Left lung (tissue), 10 donors: ENCODE results near the gene HDGF. TPM values are rescaled to one million over a fixed set of nuclear protein-coding genes. Genes with fewer than 3 reads are reported as not detected.
A peak's percentile ranks its signal among the peaks of the same experiment; 100 is the strongest.

ENCODE experiments used
- ATAC-seq: fragments of 200-7000 bp; cut with Tn5 transposase; one replicate; pipeline ENCODE4 v1.9.1; 2020; ENCODE audit warnings: moderate library complexity
- DNase-seq, 4 donors: peaks; one replicate each; pipeline ENCODE4 v3.0.0-alpha.2; 2013 to 2020
- H3K27ac ChIP-seq, 2 donors: fragments of 200-600 bp; sonication (generic) in 1 of 2; one replicate each; pipeline versions ENCODE4 v1.5.0 to v1.8.0; 2020 to 2021
- H3K27me3 ChIP-seq, 2 donors: fragments of 200-600 bp; sonication (generic) in 1 of 2; one replicate each; pipeline versions ENCODE4 v1.5.0 to v1.8.0; 2020 to 2021
- H3K36me3 ChIP-seq, 2 donors: fragments of 200-600 bp; sonication (generic) in 1 of 2; one replicate each; pipeline versions ENCODE4 v1.5.0 to v1.8.0; 2020 to 2021
- H3K4me1 ChIP-seq, 2 donors: fragments of 200-600 bp; one replicate each; pipeline ENCODE4 v1.8.0; 2021
- H3K4me3 ChIP-seq, 2 donors: fragments of 200-600 bp; sonication (generic) in 1 of 2; one replicate each; pipeline versions ENCODE4 v1.5.0 to v1.8.0; 2020 to 2021; ENCODE audit warnings: mild to moderate bottlenecking in 1 of 2
- H3K9me3 ChIP-seq, 2 donors: fragments of 200-600 bp; sonication (generic) in 1 of 2; one replicate each; pipeline versions ENCODE4 v1.5.0 to v1.8.0; 2020 to 2021
- intact Hi-C, 2 donors: fragments of 100-400 bp; cut with DNase I; formaldehyde crosslinking; loops; one replicate each; pipeline versions ENCODE4 v1.11.2 to v1.14.2; 2022
- polyA plus RNA-seq, 6 donors: library from polyadenylated mRNA; unstranded; fragments of 120-200 nt; gene quantifications; one replicate each; pipeline ENCODE4 v1.2.1, GENCODE V29; 2013; ENCODE audit not compliant: insufficient read length in 6 of 6
- total RNA-seq, 2 donors: library from RNA; stranded (reverse); fragmentation: NEBNext Ultra II Directional; extraction: Animal tissue kit (Norgen Biotek cat#: 25700); gene quantifications; one replicate each; pipeline ENCODE4 v1.2.1, GENCODE V29; 2021
- TF ChIP-seq, protein P1 (sequence below), 2 donors: fragments of 200-600 bp; sonication (generic) in 1 of 2; IDR thresholded peaks; one replicate each; pipeline versions ENCODE4 v1.5.0 to v1.8.0; 2021; ENCODE audit warnings: antibody characterized with exemption in 2 of 2
- donor health status: DM: no; HTN: yes; CAD: no.
- donor health status: DM: no; HTN: no; CAD: no.

Gene HDGF
- total and polyA plus RNA-seq, 8 donors = 139 to 260 (median 229) TPM

GRCh38 chr1:156773607-156774006 lies 22.1 kb upstream of the HDGF start:
- TF ChIP-seq, protein P1, sequence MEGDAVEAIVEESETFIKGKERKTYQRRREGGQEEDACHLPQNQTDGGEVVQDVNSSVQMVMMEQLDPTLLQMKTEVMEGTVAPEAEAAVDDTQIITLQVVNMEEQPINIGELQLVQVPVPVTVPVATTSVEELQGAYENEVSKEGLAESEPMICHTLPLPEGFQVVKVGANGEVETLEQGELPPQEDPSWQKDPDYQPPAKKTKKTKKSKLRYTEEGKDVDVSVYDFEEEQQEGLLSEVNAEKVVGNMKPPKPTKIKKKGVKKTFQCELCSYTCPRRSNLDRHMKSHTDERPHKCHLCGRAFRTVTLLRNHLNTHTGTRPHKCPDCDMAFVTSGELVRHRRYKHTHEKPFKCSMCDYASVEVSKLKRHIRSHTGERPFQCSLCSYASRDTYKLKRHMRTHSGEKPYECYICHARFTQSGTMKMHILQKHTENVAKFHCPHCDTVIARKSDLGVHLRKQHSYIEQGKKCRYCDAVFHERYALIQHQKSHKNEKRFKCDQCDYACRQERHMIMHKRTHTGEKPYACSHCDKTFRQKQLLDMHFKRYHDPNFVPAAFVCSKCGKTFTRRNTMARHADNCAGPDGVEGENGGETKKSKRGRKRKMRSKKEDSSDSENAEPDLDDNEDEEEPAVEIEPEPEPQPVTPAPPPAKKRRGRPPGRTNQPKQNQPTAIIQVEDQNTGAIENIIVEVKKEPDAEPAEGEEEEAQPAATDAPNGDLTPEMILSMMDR (IDR thresholded peaks at IDR 0.05) = no peak
- no peaks in the 10 kb centered on the region for H3K9me3 ChIP-seq
- H3K27ac ChIP-seq = no peak overlapping the region
- no peak for ATAC-seq
- DNase-seq = no peak
- no peaks in the 10 kb centered on the region for H3K27me3 ChIP-seq
- H3K36me3 ChIP-seq = peaks cover 0 to 22% of the 10 kb centered on the region in 2 donors
- no peak overlapping the region for H3K4me3 ChIP-seq
- intact Hi-C loops = loop anchor here in 1 of 2 donors (5.0 kb wide), 1 partner anchor 36 kb away; no protein-coding TSS in a partner anchor
- peaks cover 18 to 58% of the 10 kb centered on the region in 2 donors for H3K4me1 ChIP-seq

DNA sequence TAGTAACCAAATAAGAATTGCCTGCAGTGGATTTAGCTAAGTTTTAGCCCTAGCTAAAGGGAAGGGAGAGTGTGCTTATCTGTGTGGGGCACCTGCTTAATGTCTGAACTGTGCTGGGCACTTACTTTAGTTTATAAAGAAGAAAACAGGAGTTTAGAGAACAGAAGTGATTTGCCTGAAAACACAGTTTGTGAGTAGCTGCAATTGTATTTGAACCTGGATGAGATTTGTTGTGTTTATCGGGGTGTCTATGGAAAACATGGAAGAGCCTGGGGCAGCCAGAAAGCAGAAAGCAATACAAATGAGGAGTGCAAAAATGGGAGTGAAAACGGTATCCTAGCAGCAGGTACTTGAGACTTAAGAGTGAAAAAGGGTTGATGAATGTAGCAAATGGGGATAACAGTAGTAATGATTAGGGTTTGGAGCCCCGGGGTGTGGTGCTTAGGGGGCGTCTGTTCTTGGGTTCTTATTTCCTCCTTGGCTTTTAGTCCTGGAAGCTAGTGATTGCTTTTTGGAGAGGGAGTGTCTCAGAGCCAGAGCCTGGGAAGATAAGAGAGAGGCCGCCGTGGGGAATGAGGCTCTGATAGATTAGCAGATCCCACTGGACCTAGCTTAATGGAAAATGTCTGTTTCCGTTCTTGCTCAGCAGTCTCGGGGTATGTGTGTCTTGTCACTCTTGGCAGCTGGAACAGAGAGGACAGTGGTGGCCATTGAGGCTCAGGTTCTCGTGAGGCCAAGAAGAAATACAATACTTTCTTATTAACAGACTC lies 21.4 kb upstream of the HDGF start:
- no peak overlapping the region for H3K27ac ChIP-seq
- H3K9me3 ChIP-seq = no peaks in the 10 kb centered on the region
- H3K36me3 ChIP-seq = peaks cover 0 to 22% of the 10 kb centered on the region in 2 donors
- ATAC-seq = no peak
- intact Hi-C loops = loop anchor here in 1 of 2 donors (5.0 kb wide), 1 partner anchor 36 kb away; no protein-coding TSS in a partner anchor
- H3K4me3 ChIP-seq = no peak overlapping the region
- TF ChIP-seq, protein P1 (IDR thresholded peaks at IDR 0.05) = no peak
- DNase-seq = no peak
- peaks cover 20 to 64% of the 10 kb centered on the region in 2 donors for H3K4me1 ChIP-seq
- H3K27me3 ChIP-seq = no peaks in the 10 kb centered on the region

DNA sequence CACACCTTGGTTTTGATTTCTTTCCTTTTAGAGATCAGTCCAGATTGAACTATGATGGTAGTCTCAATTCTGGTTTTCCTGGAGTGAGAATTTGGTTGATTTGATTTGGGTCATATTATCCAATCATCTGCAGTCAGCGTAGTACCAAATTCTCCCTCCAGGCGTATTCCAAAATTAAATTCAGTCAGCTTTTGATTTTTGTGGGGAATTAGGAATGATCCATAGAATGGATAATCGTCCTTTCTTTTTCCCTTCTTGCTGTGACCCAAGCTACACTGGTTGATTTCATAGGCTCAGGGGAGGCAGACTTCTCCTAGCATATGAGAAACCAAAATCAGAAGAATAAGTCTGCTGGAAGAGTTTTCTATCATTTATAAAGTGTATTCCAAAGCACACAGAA lies 20.7 kb upstream of the HDGF start:
- H3K36me3 ChIP-seq = peaks cover 0 to 22% of the 10 kb centered on the region in 2 donors
- H3K4me1 ChIP-seq = peaks cover 16 to 58% of the 10 kb centered on the region in 2 donors
- DNase-seq (no peak), ATAC-seq (no peak)
- no peaks in the 10 kb centered on the region for H3K27me3 ChIP-seq
- TF ChIP-seq, protein P1 (IDR thresholded peaks at IDR 0.05) = no peak
- no peak overlapping the region for H3K4me3 ChIP-seq
- no peak overlapping the region for H3K27ac ChIP-seq
- intact Hi-C loops = loop anchor here in 1 of 2 donors (5.0 kb wide), 1 partner anchor 35 kb away; no protein-coding TSS in a partner anchor
- H3K9me3 ChIP-seq = no peaks in the 10 kb centered on the region

DNA sequence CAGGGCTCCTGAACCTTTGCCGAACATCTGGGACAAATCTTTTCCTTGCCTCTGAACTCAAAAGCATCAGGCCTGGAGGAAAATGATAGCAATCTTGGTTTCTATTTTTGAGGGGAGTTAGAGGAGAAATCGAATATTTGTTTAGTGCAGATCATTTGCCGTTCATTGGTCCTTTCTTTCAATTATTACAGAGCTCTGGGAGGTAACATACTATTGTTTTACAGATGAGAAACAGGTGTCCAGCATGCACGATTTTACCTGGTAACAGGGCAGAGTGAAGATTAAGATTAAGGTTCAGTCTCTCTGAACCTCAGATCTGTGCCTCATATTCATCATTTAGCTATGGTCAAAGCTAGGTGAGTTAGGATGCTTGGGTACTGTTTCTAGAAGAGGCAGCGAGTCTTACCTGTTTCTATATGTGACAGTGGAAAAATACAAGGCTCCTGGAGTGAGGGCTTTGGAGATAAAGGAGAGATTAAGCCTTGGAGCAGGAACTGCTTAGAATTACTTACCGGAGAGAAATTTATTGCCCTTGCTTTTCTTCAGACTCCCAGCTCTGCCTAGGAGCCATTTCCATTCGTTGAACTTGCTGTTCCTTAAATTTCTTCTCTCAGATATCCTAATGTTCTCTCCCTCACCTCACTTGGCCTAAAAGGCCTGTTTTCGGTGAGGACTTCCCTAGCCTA lies 17.3 kb upstream of the HDGF start:
- intact Hi-C loops = no loop called here
- Histone ChIP-seq H3K27ac (no peak overlapping the region), H3K36me3 (peaks cover 0 to 21% of the 10 kb centered on the region in 2 donors), H3K4me1 (peaks cover 19 to 59% of the 10 kb centered on the region in 2 donors), H3K4me3 (peak overlapping the region; percentile 90 to 97), H3K9me3 (no peaks in the 10 kb centered on the region), H3K27me3 (no peaks in the 10 kb centered on the region)
- ATAC-seq = no peak
- TF ChIP-seq, protein P1 (IDR thresholded peaks at IDR 0.05) = no peak
- no peak for DNase-seq
